WTC11 (cell line): ENCODE data around the gene SH3GL3. TPM values are rescaled to one million over a fixed set of nuclear protein-coding genes. Genes with fewer than 3 reads are reported as not detected.

Experiments used
- ATAC-seq: fragments of 200-7000 bp; cut with Tn5 transposase; 2 replicates; pipeline ENCODE4 v1.10.0; 2021; ENCODE audit warnings: mild to moderate bottlenecking, moderate library complexity
- CTCF ChIA-PET: fragments of 300-600 bp; sonication (Branson Sonifier 250); formaldehyde crosslinking; loops from one replicate; lab custom pipeline; 2021; ENCODE audit warnings: antibody characterized with exemption; lab: Charles Lee
- POLR2A ChIA-PET: fragments of 350-600 bp; sonication (Branson Sonifier 250); formaldehyde crosslinking; loops from one replicate; lab custom pipeline; 2021; ENCODE audit warnings: antibody characterized with exemption; lab: Charles Lee
- DNase-seq: peaks from one replicate; pipeline ENCODE4 v3.0.0; 2021; ENCODE audit warnings: low spot score
- H3K27ac Mint-ChIP-seq: 2 replicates; pipeline ENCODE4 v1.8.0; 2021; ENCODE audit warnings: mixed read lengths
- H3K27me3 Mint-ChIP-seq: 2 replicates; pipeline ENCODE4 v1.8.0; 2021; ENCODE audit warnings: low read depth, mild to moderate bottlenecking, moderate library complexity, mixed read lengths
- H3K36me3 Mint-ChIP-seq: 2 replicates; pipeline ENCODE4 v1.8.0; 2021; ENCODE audit warnings: mixed read lengths
- H3K4me1 Mint-ChIP-seq: 2 replicates; pipeline ENCODE4 v1.8.0; 2022; ENCODE audit warnings: mixed read lengths
- H3K4me3 Mint-ChIP-seq: 2 replicates; pipeline ENCODE4 v1.8.0; 2021; ENCODE audit warnings: mild to moderate bottlenecking, moderate library complexity, mixed read lengths
- H3K9me3 Mint-ChIP-seq: 2 replicates; pipeline ENCODE4 v1.8.0; 2021; ENCODE audit warnings: mixed read lengths
- ATF6 ChIP-seq: sonication (generic); formaldehyde crosslinking; IDR thresholded peaks from 2 replicates; pipeline ENCODE4 v1.8.1; 2023; ENCODE audit warnings: mild to moderate bottlenecking, missing genetic modification reagents
- CBFB ChIP-seq: sonication (generic); formaldehyde crosslinking; IDR thresholded peaks from 2 replicates; pipeline ENCODE4 v1.8.1; 2022; ENCODE audit warnings: mild to moderate bottlenecking, low read depth, missing genetic modification reagents
- CDX4 ChIP-seq: fragments of 250-450 bp; sonication (Bioruptor Pico); IDR thresholded peaks from 2 replicates; pipeline ENCODE4 v1.9.0; 2021; ENCODE audit warnings: moderate library complexity, mild to moderate bottlenecking, inconsistent platforms, borderline replicate concordance
- E2F1 ChIP-seq: sonication (generic); formaldehyde crosslinking; IDR thresholded peaks from 2 replicates; pipeline ENCODE4 v1.8.0; 2022; ENCODE audit warnings: mild to moderate bottlenecking, missing genetic modification reagents
- FOXJ3 ChIP-seq: sonication (generic); formaldehyde crosslinking; IDR thresholded peaks from 2 replicates; pipeline ENCODE4 v1.9.0; 2021; ENCODE audit warnings: missing genetic modification reagents, mild to moderate bottlenecking, borderline replicate concordance
- FOXK1 ChIP-seq: sonication (generic); formaldehyde crosslinking; IDR thresholded peaks from 2 replicates; pipeline ENCODE4 v1.8.0; 2022; ENCODE audit warnings: mild to moderate bottlenecking, moderate library complexity, missing genetic modification reagents
- GRHL2 ChIP-seq: fragments of 250-450 bp; sonication (Bioruptor Pico); IDR thresholded peaks from 2 replicates; pipeline ENCODE4 v1.8.0; 2022; ENCODE audit warnings: mild to moderate bottlenecking, moderate library complexity; ENCODE audit not compliant: insufficient replicate concordance, severe bottlenecking
- GTF2I ChIP-seq: fragments of 250-450 bp; sonication (Bioruptor Pico); conservative IDR thresholded peaks from 2 replicates; pipeline ENCODE4 v1.4.0; 2021; ENCODE audit warnings: mild to moderate bottlenecking
- IRF2 ChIP-seq: sonication (generic); formaldehyde crosslinking; IDR thresholded peaks from 2 replicates; pipeline ENCODE4 v1.8.0; 2022; ENCODE audit warnings: low read depth, missing genetic modification reagents, borderline replicate concordance
- PREB ChIP-seq: sonication (generic); formaldehyde crosslinking; IDR thresholded peaks from 2 replicates; pipeline ENCODE4 v1.8.1; 2022; ENCODE audit warnings: mild to moderate bottlenecking, missing genetic modification reagents, moderate library complexity, borderline replicate concordance
- ZNF121 ChIP-seq: sonication (generic); formaldehyde crosslinking; IDR thresholded peaks from 2 replicates; pipeline ENCODE4 v1.8.0; 2023; ENCODE audit warnings: missing genetic modification reagents
- ZNF317 ChIP-seq: sonication (generic); formaldehyde crosslinking; IDR thresholded peaks from 2 replicates; pipeline ENCODE4 v1.8.1; 2023; ENCODE audit warnings: low read depth, mild to moderate bottlenecking, moderate library complexity, missing genetic modification reagents, borderline replicate concordance
- ZNF671 ChIP-seq: fragments of 250-450 bp; sonication (Bioruptor Pico); IDR thresholded peaks from 2 replicates; pipeline ENCODE4 v1.8.0; 2021; ENCODE audit warnings: mild to moderate bottlenecking
- total RNA-seq: library from RNA; stranded (reverse); gene quantifications from 3 replicates; pipeline ENCODE4 v1.2.3, GENCODE V29; 2021
- TF ChIP-seq, protein P1 (sequence below): fragments of 250-450 bp; sonication (Bioruptor Pico); conservative IDR thresholded peaks from 2 replicates; pipeline ENCODE4 v1.9.0; 2021; ENCODE audit warnings: mild to moderate bottlenecking
- TF ChIP-seq, protein P2 (sequence below): sonication (generic); formaldehyde crosslinking; IDR thresholded peaks from 2 replicates; pipeline ENCODE4 v1.8.0; 2023; ENCODE audit warnings: mild to moderate bottlenecking, missing genetic modification reagents

The SH3GL3 gene
- total RNA-seq, 1 experiment from 2014 or later = 9.2 TPM

DNA sequence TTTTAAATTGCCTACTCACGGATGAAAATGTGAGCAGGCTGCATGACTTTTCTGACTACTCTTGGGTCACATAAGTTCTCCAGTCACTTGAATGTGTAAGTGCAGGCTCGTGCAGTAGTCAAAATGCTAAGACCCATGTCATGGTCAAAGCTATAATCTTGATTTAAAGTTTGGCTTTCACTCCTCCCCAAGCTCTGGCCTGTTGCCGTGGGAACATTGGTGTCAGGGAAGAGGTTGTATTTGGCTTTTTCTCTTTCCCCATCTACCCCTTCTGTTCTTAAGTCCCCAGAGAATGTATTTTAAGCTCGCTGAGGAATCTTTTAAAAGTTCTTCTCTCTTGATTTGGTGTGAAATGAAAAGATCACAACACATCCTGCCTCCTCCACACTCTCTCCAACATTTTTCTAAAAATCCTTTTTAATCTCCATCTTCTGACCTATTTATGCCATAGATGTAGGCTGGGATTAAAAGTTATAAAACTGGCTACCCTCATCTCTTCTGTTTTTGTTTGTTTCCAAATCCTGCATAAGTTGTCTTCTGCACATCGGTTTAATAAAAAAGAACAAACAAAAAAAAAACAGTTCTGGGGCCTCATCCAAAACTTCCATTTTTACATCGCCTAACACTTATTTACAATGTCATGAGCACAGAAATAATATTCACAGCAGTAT is 145.4 kb downstream of the SH3GL3 start:
- ChIA-PET POLR2A (no interaction called here), CTCF (no interaction called here)
- no peak for ATAC-seq
- Mint-ChIP-seq H3K36me3 (no peaks in the 10 kb centered on the region), H3K9me3 (no peaks in the 10 kb centered on the region), H3K4me3 (no peak overlapping the region), H3K27ac (no peak overlapping the region), H3K4me1 (no peaks in the 10 kb centered on the region), H3K27me3 (no peaks in the 10 kb centered on the region; the same call in 1 of the 2 replicates)
- no peak for DNase-seq
- TF ChIP-seq, protein P1, sequence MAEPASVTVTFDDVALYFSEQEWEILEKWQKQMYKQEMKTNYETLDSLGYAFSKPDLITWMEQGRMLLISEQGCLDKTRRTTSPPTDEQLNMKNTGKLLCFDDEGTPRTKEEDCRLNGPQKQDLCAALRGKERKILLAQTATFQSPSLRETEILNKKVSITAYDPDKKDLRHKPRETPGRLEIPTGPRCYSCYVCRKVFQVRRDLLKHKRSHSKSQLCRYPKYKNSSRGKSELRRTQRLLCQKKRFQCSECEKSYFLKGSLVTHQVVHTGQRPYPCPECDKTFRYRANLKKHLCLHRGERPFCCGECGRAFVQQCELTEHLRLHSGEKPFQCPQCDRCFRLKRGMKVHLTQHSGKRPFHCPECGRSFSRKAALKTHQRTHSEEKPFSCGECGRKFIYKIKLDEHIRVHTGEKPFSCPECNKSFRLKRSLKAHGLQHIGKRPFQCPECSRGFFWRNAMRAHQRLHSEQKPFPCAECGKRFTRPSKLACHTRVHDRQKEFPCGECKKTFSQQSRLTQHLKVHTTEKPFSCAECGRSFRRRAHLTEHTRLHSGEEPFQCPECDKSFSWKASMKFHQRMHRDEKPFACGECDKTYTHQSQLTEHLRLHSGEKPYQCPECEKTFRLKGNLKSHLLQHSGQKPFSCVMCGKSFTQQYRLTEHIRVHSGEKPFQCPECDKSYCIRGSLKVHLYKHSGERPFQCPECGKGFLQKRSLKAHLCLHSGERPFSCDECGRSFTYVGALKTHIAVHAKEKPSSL (CRISPR knock-in tag) = no peak
- TF ChIP-seq ZNF671 (CRISPR knock-in tag) (no peak), FOXJ3 (CRISPR knock-in tag) (no peak), E2F1 (CRISPR knock-in tag) (no peak), ZNF317 (CRISPR knock-in tag) (no peak), IRF2 (CRISPR knock-in tag) (no peak), GRHL2 (no peak), CBFB (CRISPR knock-in tag) (no peak), PREB (CRISPR knock-in tag) (no peak), GTF2I (CRISPR knock-in tag) (no peak), CDX4 (CRISPR knock-in tag) (no peak), ZNF121 (no peak), ATF6 (CRISPR knock-in tag) (no peak), FOXK1 (CRISPR knock-in tag) (no peak)
- TF ChIP-seq, protein P2, sequence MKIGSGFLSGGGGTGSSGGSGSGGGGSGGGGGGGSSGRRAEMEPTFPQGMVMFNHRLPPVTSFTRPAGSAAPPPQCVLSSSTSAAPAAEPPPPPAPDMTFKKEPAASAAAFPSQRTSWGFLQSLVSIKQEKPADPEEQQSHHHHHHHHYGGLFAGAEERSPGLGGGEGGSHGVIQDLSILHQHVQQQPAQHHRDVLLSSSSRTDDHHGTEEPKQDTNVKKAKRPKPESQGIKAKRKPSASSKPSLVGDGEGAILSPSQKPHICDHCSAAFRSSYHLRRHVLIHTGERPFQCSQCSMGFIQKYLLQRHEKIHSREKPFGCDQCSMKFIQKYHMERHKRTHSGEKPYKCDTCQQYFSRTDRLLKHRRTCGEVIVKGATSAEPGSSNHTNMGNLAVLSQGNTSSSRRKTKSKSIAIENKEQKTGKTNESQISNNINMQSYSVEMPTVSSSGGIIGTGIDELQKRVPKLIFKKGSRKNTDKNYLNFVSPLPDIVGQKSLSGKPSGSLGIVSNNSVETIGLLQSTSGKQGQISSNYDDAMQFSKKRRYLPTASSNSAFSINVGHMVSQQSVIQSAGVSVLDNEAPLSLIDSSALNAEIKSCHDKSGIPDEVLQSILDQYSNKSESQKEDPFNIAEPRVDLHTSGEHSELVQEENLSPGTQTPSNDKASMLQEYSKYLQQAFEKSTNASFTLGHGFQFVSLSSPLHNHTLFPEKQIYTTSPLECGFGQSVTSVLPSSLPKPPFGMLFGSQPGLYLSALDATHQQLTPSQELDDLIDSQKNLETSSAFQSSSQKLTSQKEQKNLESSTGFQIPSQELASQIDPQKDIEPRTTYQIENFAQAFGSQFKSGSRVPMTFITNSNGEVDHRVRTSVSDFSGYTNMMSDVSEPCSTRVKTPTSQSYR (CRISPR knock-in tag) = no peak
